Measurements from ENCODE around the gene POLDIP3.
"Not testable (repeated sequence)": the region's sequence is repeated elsewhere in the genome, so short reads cannot be mapped to it uniquely, and the experiment has no call there.

DNA sequence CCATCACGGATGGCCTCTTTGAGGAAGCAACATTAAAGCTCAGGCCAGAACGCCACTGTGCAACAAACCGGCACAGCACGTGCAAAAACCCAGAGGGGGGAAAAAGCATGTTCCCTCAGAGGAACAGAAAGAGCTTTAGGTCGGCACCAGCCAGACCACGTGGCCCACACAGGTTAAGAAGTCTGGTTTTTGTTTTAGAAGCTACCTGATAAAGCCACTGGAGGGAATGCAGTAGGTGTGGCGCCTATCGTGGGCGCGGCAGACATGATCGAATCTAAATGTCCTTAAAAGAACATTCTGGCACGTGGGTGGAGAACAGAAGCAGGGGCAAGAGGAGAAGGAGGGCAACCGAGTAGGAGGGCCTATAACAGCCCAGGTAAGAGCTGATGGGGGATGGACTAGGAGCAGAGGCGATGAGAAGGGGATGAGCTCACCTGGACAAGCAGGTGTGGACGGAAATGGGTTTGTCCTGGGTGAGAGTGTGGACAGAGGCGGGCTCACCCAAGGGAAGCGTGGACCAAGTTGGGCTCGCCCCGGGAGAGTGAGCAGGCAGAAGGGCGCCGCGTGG, 33.4 kb downstream of the POLDIP3 start:
- not testable (repeated sequence) for TF ChIP-seq CTCF, POLR2A (IDR thresholded peaks at IDR 0.05)
